GM15510 (cell line): Measurements from ENCODE around the gene PDE4D.

Experiments
- POLR2A ChIP-seq: IDR thresholded peaks from 3 replicates; pipeline ENCODE4 v1.6.1; 2011; ENCODE audit warnings: borderline replicate concordance; ENCODE audit not compliant: insufficient read length; ENCODE audit errors: extremely low read depth

The PDE4D gene

GRCh38 chr5:59628062-59628828 is 265.3 kb downstream of the PDE4D start:
- TF ChIP-seq POLR2A, result no peak

- no peak for TF ChIP-seq POLR2A
These were observed 268.6 kb downstream of the PDE4D start for GRCh38 chr5:59624898-59625297.

GRCh38 chr5:59622848-59623247 is 270.7 kb downstream of the PDE4D start:
- TF ChIP-seq POLR2A, result no peak

GRCh38 chr5:59621477-59621876 is 272.0 kb downstream of the PDE4D start:
- TF ChIP-seq POLR2A, result no peak

- no peak for TF ChIP-seq POLR2A
These were observed 272.9 kb downstream of the PDE4D start for GRCh38 chr5:59620535-59621212.

GRCh38 chr5:59618644-59619043 is 274.9 kb downstream of the PDE4D start:
- no peak for TF ChIP-seq POLR2A

GRCh38 chr5:59617186-59617771 is 276.2 kb downstream of the PDE4D start:
- TF ChIP-seq POLR2A, result no peak

- no peak for TF ChIP-seq POLR2A
These were observed 277.1 kb downstream of the PDE4D start for GRCh38 chr5:59616413-59616812.

- no peak for TF ChIP-seq POLR2A
These were observed 278.3 kb downstream of the PDE4D start for GRCh38 chr5:59615272-59615671.

- no peak for TF ChIP-seq POLR2A
These were observed 283.8 kb downstream of the PDE4D start for GRCh38 chr5:59609501-59610265.

GRCh38 chr5:59608745-59609144 is 284.8 kb downstream of the PDE4D start:
- TF ChIP-seq POLR2A, result no peak

- TF ChIP-seq POLR2A, result no peak
These were observed 286.3 kb downstream of the PDE4D start for GRCh38 chr5:59607138-59607765.

GRCh38 chr5:59605915-59606314 is 287.6 kb downstream of the PDE4D start:
- no peak for TF ChIP-seq POLR2A

GRCh38 chr5:59604111-59604510 is 289.4 kb downstream of the PDE4D start:
- TF ChIP-seq POLR2A, result no peak
